Measurements from ENCODE around the gene DST. TPM values are rescaled to one million over a fixed set of nuclear protein-coding genes. Genes with fewer than 3 reads are reported as not detected.

The DST gene
- total RNA-seq, 1 experiment from 2014 or later: 144 TPM

GRCh38 chr6:56667336-56667735 lies 24.6 kb upstream of the DST start:
- peaks cover 31 to 57% of the 10 kb centered on the region in 2 experiments for H3K4me1 ChIP-seq (ENCODE audit: control insufficient read depth in 1 of 2, insufficient read depth in 2 of 2, low read length in 2 of 2)
- H2AFZ ChIP-seq (ENCODE audit: low read depth, low read length, poor library complexity, severe bottlenecking): no peak overlapping the region
- no peak overlapping the region for H3K9ac ChIP-seq (ENCODE audit: low read length)
- H3K79me2 ChIP-seq (ENCODE audit: insufficient read depth, low read length): peaks cover 4% of the 10 kb centered on the region
- no peaks in the 10 kb centered on the region for H3K9me3 ChIP-seq (ENCODE audit: control insufficient read depth in 1 of 2, insufficient read depth in 1 of 2, low read depth in 1 of 2, low read length in 2 of 2)
- H3K4me3 ChIP-seq (replicated peaks in 1 of 2; ENCODE audit: low read depth in 1 of 2, low read length in 2 of 2): no peak overlapping the region
- H3K27ac ChIP-seq (ENCODE audit: low read depth, low read length): no peak overlapping the region
- ATAC-seq (no peak), DNase-seq (ENCODE audit: low read depth, low spot score) (no peak)
- ChIA-PET RAD21 (ENCODE audit: low non-redundant PET in 1 of 2, low total read pairs in 2 of 2, uncharacterized antibody in 2 of 2, unreplicated experiment in 2 of 2) (no interaction called here), POLR2A (no interaction called here), CTCF (no interaction called here)
- H4K20me1 ChIP-seq (ENCODE audit: insufficient read depth): no peaks in the 10 kb centered on the region
- H3K9me2 ChIP-seq (ENCODE audit: insufficient read depth): no peaks in the 10 kb centered on the region
- H3K36me3 ChIP-seq (ENCODE audit: control insufficient read depth in 1 of 2, insufficient read depth in 2 of 2, low read length in 2 of 2): no peaks in the 10 kb centered on the region; a peak in 1 of 4 replicates
- no peak overlapping the region for H3K4me2 ChIP-seq (ENCODE audit: low read length)
- no peaks in the 10 kb centered on the region for H3K27me3 ChIP-seq (ENCODE audit: insufficient read depth, low read length)
- BruUV-seq (replicated peaks): no TSS peak
- TF ChIP-seq SIN3A (IDR thresholded peaks at IDR 0.05; ENCODE audit: low read depth): no peak
- TF ChIP-seq ZFX (IDR thresholded peaks at IDR 0.05): no peak
- TF ChIP-seq CEBPB (IDR thresholded peaks at IDR 0.05; ENCODE audit: low read depth): no peak
- TF ChIP-seq RAD21 (IDR thresholded peaks at IDR 0.05; ENCODE audit: low read depth): no peak
- no peak for TF ChIP-seq ZNF274 (IDR thresholded peaks at IDR 0.05; ENCODE audit: low read depth, low read length)
- no peak for TF ChIP-seq MAX (IDR thresholded peaks at IDR 0.05)
- TF ChIP-seq POLR2AphosphoS5 (IDR thresholded peaks at IDR 0.05; ENCODE audit: low read depth, low read length): no peak
- no peak for TF ChIP-seq EGR1 (IDR thresholded peaks at IDR 0.05; ENCODE audit: low read depth)
- TF ChIP-seq EZH2phosphoT487 (IDR thresholded peaks at IDR 0.05; ENCODE audit: borderline replicate concordance): no peak
- no peak for TF ChIP-seq TCF7L2 (IDR thresholded peaks at IDR 0.05; ENCODE audit: borderline replicate concordance, extremely low read depth, insufficient read depth, insufficient read length)
- no peak for TF ChIP-seq CTCF (IDR thresholded peaks at IDR 0.05 in 2 of 3, conservative IDR thresholded peaks at IDR 0.05 in 1 of 3; ENCODE audit: borderline replicate concordance in 1 of 3, insufficient read depth in 1 of 3, low read depth in 2 of 3, low read length in 2 of 3)
- TF ChIP-seq SRF (IDR thresholded peaks at IDR 0.05; ENCODE audit: low read depth): no peak
- TF ChIP-seq CBX3 (IDR thresholded peaks at IDR 0.05; ENCODE audit: low read depth): no peak
- no peak for TF ChIP-seq EZH2 (IDR thresholded peaks at IDR 0.05)
- no peak for TF ChIP-seq YY1 (IDR thresholded peaks at IDR 0.05; ENCODE audit: extremely low read depth, insufficient replicate concordance, low read depth, low read length)
- no peak for TF ChIP-seq ZBTB33 (IDR thresholded peaks at IDR 0.05; ENCODE audit: extremely low read depth, insufficient replicate concordance, low read length)
- TF ChIP-seq SP1 (IDR thresholded peaks at IDR 0.05; ENCODE audit: low read depth): no peak
- no peak for TF ChIP-seq POLR2A (IDR thresholded peaks at IDR 0.05; ENCODE audit: borderline replicate concordance, extremely low read depth, insufficient read depth, insufficient read length)
- intact Hi-C loops (cut with micrococcal nuclease): no loop called here
